ENCODE results near the gene GOT1. TPM values are rescaled to one million over a fixed set of nuclear protein-coding genes. Genes with fewer than 3 reads are reported as not detected.

The GOT1 gene
- total RNA-seq: 10 to 100 TPM; 12.3 to 14.3 TPM

- H3K9me3 ChIP-seq: no peaks in the 10 kb centered on the region
- no peaks in the 10 kb centered on the region for H3K27me3 ChIP-seq (replicated peaks; ENCODE audit: insufficient read depth)
- DNase-seq (ENCODE audit: low spot score): peak; percentile 92
- ATAC-seq (ENCODE audit: insufficient number of reproducible peaks, low FRiP score, low read depth): peak; percentile 100
- H3K4me1 ChIP-seq (ENCODE audit: control insufficient read depth in 1 of 2, low read depth in 2 of 2): peaks cover 7 to 22% of the 10 kb centered on the region in 2 donors
- no peak for TF ChIP-seq CTCF (IDR thresholded peaks at IDR 0.05)
- H3K27ac ChIP-seq: peak within 1 kb of the TSS; percentile 67 to 80
- no peaks in the 10 kb centered on the region for H3K36me3 ChIP-seq
- H3K4me3 ChIP-seq: peak within 1 kb of the TSS; percentile 77
Observed at GRCh38 chr10:99430451-99431189, at the start of gene GOT1. Gene GOT1 (minus strand): TSS chr10:99430624. CDS start chr10:99430565, 59 bp downstream.

- no peak for TF ChIP-seq CTCF (IDR thresholded peaks at IDR 0.05)
- no peak for ATAC-seq (ENCODE audit: insufficient number of reproducible peaks, low FRiP score, low read depth)
- no peak overlapping the region for H3K27ac ChIP-seq
- H3K4me3 ChIP-seq: no peak overlapping the region
- no peaks in the 10 kb centered on the region for H3K27me3 ChIP-seq (replicated peaks; ENCODE audit: insufficient read depth)
- no peaks in the 10 kb centered on the region for H3K9me3 ChIP-seq
- H3K36me3 ChIP-seq: no peaks in the 10 kb centered on the region
- no peaks in the 10 kb centered on the region for H3K4me1 ChIP-seq (ENCODE audit: control insufficient read depth in 1 of 2, low read depth in 2 of 2)
- no peak for DNase-seq (ENCODE audit: low spot score)
Observed at GRCh38 chr10:99470327-99470726, 39.9 kb upstream of the GOT1 start.

- no peaks in the 10 kb centered on the region for H3K27me3 ChIP-seq (replicated peaks; ENCODE audit: insufficient read depth)
- DNase-seq (ENCODE audit: low spot score): no peak
- no peak overlapping the region for H3K4me3 ChIP-seq
- H3K27ac ChIP-seq: no peak overlapping the region
- no peaks in the 10 kb centered on the region for H3K9me3 ChIP-seq
- no peaks in the 10 kb centered on the region for H3K4me1 ChIP-seq (ENCODE audit: control insufficient read depth in 1 of 2, low read depth in 2 of 2)
- TF ChIP-seq CTCF (IDR thresholded peaks at IDR 0.05): no peak
- no peak for ATAC-seq (ENCODE audit: insufficient number of reproducible peaks, low FRiP score, low read depth)
- H3K36me3 ChIP-seq: no peaks in the 10 kb centered on the region
Observed at GRCh38 chr10:99467236-99467999, 37.0 kb upstream of the GOT1 start.

GRCh38 chr10:99466632-99467223 is 36.3 kb upstream of the GOT1 start:
- DNase-seq (ENCODE audit: low spot score) (no peak), ATAC-seq (ENCODE audit: insufficient number of reproducible peaks, low FRiP score, low read depth) (no peak)
- Histone ChIP-seq H3K36me3 (no peaks in the 10 kb centered on the region), H3K4me1 (ENCODE audit: control insufficient read depth in 1 of 2, low read depth in 2 of 2) (no peaks in the 10 kb centered on the region), H3K27ac (no peak overlapping the region), H3K27me3 (replicated peaks; ENCODE audit: insufficient read depth) (no peaks in the 10 kb centered on the region), H3K4me3 (no peak overlapping the region), H3K9me3 (no peaks in the 10 kb centered on the region)
- TF ChIP-seq CTCF (IDR thresholded peaks at IDR 0.05): no peak

GRCh38 chr10:99461230-99461629 is 30.8 kb upstream of the GOT1 start:
- H3K36me3 ChIP-seq: no peaks in the 10 kb centered on the region
- no peaks in the 10 kb centered on the region for H3K9me3 ChIP-seq
- H3K27ac ChIP-seq: no peak overlapping the region
- H3K4me3 ChIP-seq: no peak overlapping the region
- no peaks in the 10 kb centered on the region for H3K27me3 ChIP-seq (replicated peaks; ENCODE audit: insufficient read depth)
- no peaks in the 10 kb centered on the region for H3K4me1 ChIP-seq (ENCODE audit: control insufficient read depth in 1 of 2, low read depth in 2 of 2)
- DNase-seq (ENCODE audit: low spot score) (no peak), ATAC-seq (ENCODE audit: insufficient number of reproducible peaks, low FRiP score, low read depth) (no peak)
- TF ChIP-seq CTCF (IDR thresholded peaks at IDR 0.05): no peak
